ENCODE measurements around the gene ROMO1.

DNA sequence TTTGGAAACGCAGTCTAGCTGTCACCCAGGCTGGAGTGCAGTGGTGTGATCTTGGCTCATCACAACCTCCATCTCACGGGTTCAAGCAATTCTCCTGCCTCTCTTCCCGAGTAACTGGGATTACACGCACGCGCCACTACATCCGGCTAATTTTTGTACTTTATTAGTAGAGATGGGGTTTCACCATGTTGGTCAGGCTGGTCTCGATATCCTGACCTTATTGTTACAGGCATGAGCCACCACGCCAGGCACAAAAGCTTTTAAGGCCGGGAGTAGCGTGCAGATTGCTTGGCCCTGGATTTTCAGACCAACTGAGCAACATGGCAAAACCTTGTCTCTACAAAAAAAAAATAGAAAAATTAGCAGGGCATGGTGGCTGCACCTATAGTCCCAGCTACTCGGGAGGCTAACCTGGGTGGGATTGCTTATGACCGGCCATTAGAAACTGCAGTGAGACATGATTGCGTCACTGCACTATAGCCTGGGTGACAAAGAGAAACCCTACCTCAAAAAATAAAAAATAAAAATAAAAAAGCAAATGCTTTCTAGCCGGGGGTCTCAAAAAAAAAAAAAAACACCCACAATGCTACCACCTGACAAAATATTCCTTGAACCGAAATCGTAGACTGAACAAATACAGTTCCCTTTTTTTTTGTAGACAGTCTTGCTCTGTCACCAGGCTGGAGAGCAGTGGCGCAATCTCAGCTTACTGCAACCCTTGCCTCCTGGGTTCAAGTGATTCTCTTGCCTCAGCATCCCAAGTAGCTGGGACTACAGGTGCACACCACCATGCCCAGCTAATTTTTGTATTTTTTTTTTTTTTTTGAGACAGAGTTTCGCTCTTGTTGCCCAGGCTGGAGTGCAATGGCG lies 27.9 kb downstream of the ROMO1 start:
- TF ChIP-seq FOXM1 (IDR thresholded peaks at IDR 0.05; ENCODE audit: borderline replicate concordance, low read depth) (no peak), RAD21 (IDR thresholded peaks at IDR 0.05; ENCODE audit: low read depth) (no peak), ZBTB7A (IDR thresholded peaks at IDR 0.05; ENCODE audit: low read depth) (no peak), EGR1 (IDR thresholded peaks at IDR 0.05) (no peak)
